H9 (cell line): Measurements from ENCODE around the gene TGM5. TPM values are rescaled to one million over a fixed set of nuclear protein-coding genes. Genes with fewer than 3 reads are reported as not detected.

ENCODE experiments used
- DNase-seq: peaks from one replicate; pipeline ENCODE4 v3.0.0-alpha.2; 2017
- H2AFZ ChIP-seq: one replicate; pipeline ENCODE4 v1.6.1; 2013; ENCODE audit warnings: mild to moderate bottlenecking, low read length, control low read depth, moderate library complexity
- H2AK5ac ChIP-seq: 2 replicates; pipeline ENCODE4 v1.6.1; 2013; ENCODE audit warnings: low read length, control low read depth, mixed read lengths; ENCODE audit not compliant: insufficient read length
- H2BK120ac ChIP-seq: one replicate; pipeline ENCODE4 v1.6.1; 2013; ENCODE audit warnings: low read depth, mild to moderate bottlenecking, low read length, control low read depth, inconsistent platforms; ENCODE audit not compliant: poor library complexity, severe bottlenecking
- H2BK12ac ChIP-seq: 2 replicates; pipeline ENCODE4 v1.6.1; 2013; ENCODE audit warnings: low read length, control low read depth, mixed read lengths, low read depth; ENCODE audit not compliant: insufficient read length
- H2BK15ac ChIP-seq: 2 replicates; pipeline ENCODE4 v1.6.1; 2013; ENCODE audit warnings: low read depth, low read length, control low read depth
- H2BK20ac ChIP-seq: one replicate; pipeline ENCODE4 v1.6.1; 2013; ENCODE audit warnings: low read depth, mild to moderate bottlenecking, low read length, control low read depth, inconsistent platforms; ENCODE audit not compliant: poor library complexity, severe bottlenecking
- H2BK5ac ChIP-seq: 2 replicates; pipeline ENCODE4 v1.6.1; 2013; ENCODE audit warnings: low read length, control low read depth, mixed read lengths; ENCODE audit not compliant: insufficient read length
- H3K14ac ChIP-seq: 2 replicates; pipeline ENCODE4 v1.6.1; 2013; ENCODE audit warnings: low read length, control low read depth; ENCODE audit not compliant: insufficient read depth
- H3K18ac ChIP-seq: 2 replicates; pipeline ENCODE4 v1.6.1; 2013; ENCODE audit warnings: low read depth, mild to moderate bottlenecking, mixed read lengths, low read length, control low read depth; ENCODE audit not compliant: insufficient read length
- H3K23ac ChIP-seq: 2 replicates; pipeline ENCODE4 v1.6.1; 2013; ENCODE audit warnings: low read length, control low read depth, mixed read lengths, low read depth; ENCODE audit not compliant: insufficient read length
- H3K23me2 ChIP-seq: 2 replicates; pipeline ENCODE4 v1.6.1; 2013; ENCODE audit warnings: low read depth, mild to moderate bottlenecking, mixed read lengths, low read length, control low read depth; ENCODE audit not compliant: insufficient read length, poor library complexity, severe bottlenecking
- H3K27ac ChIP-seq: 2 replicates; pipeline ENCODE4 v1.5.1; 2013; ENCODE audit warnings: low read length, control low read depth, mixed read lengths, low read depth; ENCODE audit not compliant: insufficient read length
- H3K27me3 ChIP-seq: 2 replicates; pipeline ENCODE4 v1.6.1; 2013; ENCODE audit warnings: low read length, control low read depth, inconsistent platforms; ENCODE audit not compliant: insufficient read depth
- H3K4ac ChIP-seq: 2 replicates; pipeline ENCODE4 v1.6.1; 2013; ENCODE audit warnings: low read depth, mild to moderate bottlenecking, control low read depth, inconsistent platforms, low read length, moderate library complexity
- H3K4me1 ChIP-seq: 2 replicates; pipeline ENCODE4 v1.6.1; 2013; ENCODE audit warnings: low read length, control low read depth, inconsistent platforms; ENCODE audit not compliant: insufficient read depth
- H3K4me2 ChIP-seq: 2 replicates; pipeline ENCODE4 v1.6.1; 2013; ENCODE audit warnings: low read length, control low read depth, mixed read lengths; ENCODE audit not compliant: insufficient read length, insufficient read depth
- H3K56ac ChIP-seq: 2 replicates; pipeline ENCODE4 v1.6.1; 2013; ENCODE audit warnings: low read depth, mild to moderate bottlenecking, mixed read lengths, low read length, control low read depth; ENCODE audit not compliant: insufficient read length
- H3K79me1 ChIP-seq: 2 replicates; pipeline ENCODE4 v1.6.1; 2013; ENCODE audit warnings: low read depth, mild to moderate bottlenecking, moderate library complexity, low read length, control low read depth, inconsistent platforms; ENCODE audit not compliant: insufficient read depth, poor library complexity, severe bottlenecking
- H3K79me2 ChIP-seq: 2 replicates; pipeline ENCODE4 v1.6.1; 2013; ENCODE audit warnings: low read length, control low read depth, inconsistent platforms; ENCODE audit not compliant: insufficient read depth
- H3K9ac ChIP-seq: 2 replicates; pipeline ENCODE4 v1.6.1; 2013; ENCODE audit warnings: low read length, control low read depth, mixed read lengths; ENCODE audit not compliant: insufficient read length; ENCODE audit errors: extremely low read depth
- H3K9me3 ChIP-seq: one replicate; pipeline ENCODE4 v1.6.1; 2013; ENCODE audit warnings: low read depth, low read length, inconsistent platforms; ENCODE audit not compliant: control insufficient read depth
- H3T11ph ChIP-seq: one replicate; pipeline ENCODE4 v1.6.1; 2013; ENCODE audit warnings: mild to moderate bottlenecking, low read length, control low read depth, inconsistent platforms
- H4K20me1 ChIP-seq: one replicate; pipeline ENCODE4 v1.6.1; 2013; ENCODE audit not compliant: control insufficient read depth, insufficient read length, insufficient read depth
- H4K5ac ChIP-seq: 2 replicates; pipeline ENCODE4 v1.6.1; 2013; ENCODE audit warnings: low read depth, mild to moderate bottlenecking, mixed read lengths, low read length, control low read depth; ENCODE audit not compliant: insufficient read length
- H4K8ac ChIP-seq: replicated peaks from 2 replicates; pipeline ENCODE4 v1.6.1; 2013; ENCODE audit warnings: low read length, control low read depth, mixed read lengths, low read depth; ENCODE audit not compliant: insufficient read length
- H4K91ac ChIP-seq: 2 replicates; pipeline ENCODE4 v1.6.1; 2013; ENCODE audit warnings: low read depth, mild to moderate bottlenecking, moderate library complexity, mixed read lengths, low read length, control low read depth; ENCODE audit not compliant: insufficient read length
- H3K27ac Mint-ChIP-seq, 3 experiments: 2 replicates in 2 of 3; 3 replicates in 1 of 3; pipeline ENCODE4 v1.8.0; 2020 to 2021; ENCODE audit warnings: mixed read lengths in 3 of 3, mild to moderate bottlenecking in 1 of 3, moderate library complexity in 1 of 3
- H3K27me3 Mint-ChIP-seq: 2 replicates; pipeline ENCODE4 v1.8.0; 2021; ENCODE audit warnings: low read depth, mild to moderate bottlenecking, moderate library complexity, mixed read lengths
- H3K36me3 Mint-ChIP-seq, 3 experiments: 2 replicates in 2 of 3; 3 replicates in 1 of 3; pipeline ENCODE4 v1.8.0; 2020 to 2021; ENCODE audit warnings: low read depth in 3 of 3, mixed read lengths in 3 of 3; ENCODE audit not compliant: insufficient read depth in 1 of 3
- H3K4me1 Mint-ChIP-seq, 2 experiments: 2 replicates each; pipeline ENCODE4 v1.8.0; 2020; ENCODE audit warnings: mixed read lengths in 2 of 2
- H3K4me3 Mint-ChIP-seq, 2 experiments: 2 replicates in 1 of 2; 3 replicates in 1 of 2; pipeline ENCODE4 v1.8.0; 2020 to 2021; ENCODE audit warnings: mild to moderate bottlenecking in 2 of 2, mixed read lengths in 2 of 2, moderate library complexity in 1 of 2
- H3K9me3 Mint-ChIP-seq, 2 experiments: 2 replicates in 1 of 2; 3 replicates in 1 of 2; pipeline ENCODE4 v1.8.0; 2020; ENCODE audit warnings: mild to moderate bottlenecking in 2 of 2, mixed read lengths in 2 of 2, moderate library complexity in 1 of 2
- WGBS: extraction: QIAGEN DNeasy Blood & Tissue Kit; methylation state at CpG from one replicate; pipeline ENCODE4 v1.1.7; 2013; ENCODE audit warnings: missing lambda C conversion rate, low lambda C conversion rate, mixed read lengths; ENCODE audit not compliant: insufficient read length; ENCODE audit errors: extremely low coverage; 5-methylcytosine and 5-hydroxymethylcytosine counted together
- total RNA-seq: library from RNA; stranded (reverse); gene quantifications from 2 replicates; pipeline ENCODE4 v1.2.1, GENCODE V29; 2021
- TF ChIP-seq, protein P1 (sequence below): fragments of 200-600 bp; sonication (generic); conservative IDR thresholded peaks from 3 replicates; pipeline ENCODE4 v1.8.0; 2021; ENCODE audit warnings: antibody characterized with exemption, mild to moderate bottlenecking

The TGM5 gene
- total RNA-seq, 1 experiment from 2014 or later: not detected

DNA sequence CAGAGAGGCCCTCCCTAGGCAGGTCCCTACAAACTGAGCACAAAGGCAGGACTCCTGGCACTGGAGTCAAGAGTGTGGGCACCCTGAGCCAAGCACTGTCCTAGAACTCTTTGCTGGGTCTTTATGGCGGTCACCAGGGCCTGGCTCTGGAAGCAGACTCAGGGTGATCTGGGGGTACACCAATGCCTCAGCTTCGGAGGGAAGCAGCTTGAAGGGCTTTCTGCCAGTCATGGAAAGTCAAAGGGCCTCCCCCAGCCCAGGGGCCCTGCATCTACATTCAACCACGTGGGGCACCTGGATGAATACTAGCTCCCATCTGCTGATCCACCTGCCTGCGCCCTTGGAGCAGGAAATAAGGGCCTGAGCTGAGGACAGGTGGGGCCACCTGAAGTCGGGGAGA is 53.3 kb downstream of the TGM5 start:
- Histone ChIP-seq H3K23me2 (no peaks in the 10 kb centered on the region), H3T11ph (no peak overlapping the region), H3K9ac (no peak overlapping the region), H3K56ac (no peak overlapping the region), H4K8ac (no peak overlapping the region), H3K4me2 (no peak overlapping the region), H2BK5ac (no peak overlapping the region), H3K4ac (no peak overlapping the region), H2BK120ac (no peak overlapping the region), H3K27me3 (no peaks in the 10 kb centered on the region), H4K91ac (no peak overlapping the region), H3K4me1 (no peaks in the 10 kb centered on the region), H3K23ac (no peak overlapping the region), H3K18ac (no peak overlapping the region), H2BK12ac (no peak overlapping the region), H3K9me3 (no peaks in the 10 kb centered on the region), H3K14ac (no peak overlapping the region; the same call in 1 of the 2 replicates), H2AFZ (no peak overlapping the region), H3K79me1 (no peaks in the 10 kb centered on the region), H2BK15ac (no peak overlapping the region), H3K27ac (no peak overlapping the region), H2AK5ac (no peak overlapping the region), H3K79me2 (no peaks in the 10 kb centered on the region), H4K5ac (no peak overlapping the region), H2BK20ac (no peak overlapping the region), H4K20me1 (no peaks in the 10 kb centered on the region)
- no peaks in the 10 kb centered on the region for H3K36me3 Mint-ChIP-seq
- DNase-seq: no peak
- H3K4me3 Mint-ChIP-seq: no peak overlapping the region
- TF ChIP-seq, protein P1, sequence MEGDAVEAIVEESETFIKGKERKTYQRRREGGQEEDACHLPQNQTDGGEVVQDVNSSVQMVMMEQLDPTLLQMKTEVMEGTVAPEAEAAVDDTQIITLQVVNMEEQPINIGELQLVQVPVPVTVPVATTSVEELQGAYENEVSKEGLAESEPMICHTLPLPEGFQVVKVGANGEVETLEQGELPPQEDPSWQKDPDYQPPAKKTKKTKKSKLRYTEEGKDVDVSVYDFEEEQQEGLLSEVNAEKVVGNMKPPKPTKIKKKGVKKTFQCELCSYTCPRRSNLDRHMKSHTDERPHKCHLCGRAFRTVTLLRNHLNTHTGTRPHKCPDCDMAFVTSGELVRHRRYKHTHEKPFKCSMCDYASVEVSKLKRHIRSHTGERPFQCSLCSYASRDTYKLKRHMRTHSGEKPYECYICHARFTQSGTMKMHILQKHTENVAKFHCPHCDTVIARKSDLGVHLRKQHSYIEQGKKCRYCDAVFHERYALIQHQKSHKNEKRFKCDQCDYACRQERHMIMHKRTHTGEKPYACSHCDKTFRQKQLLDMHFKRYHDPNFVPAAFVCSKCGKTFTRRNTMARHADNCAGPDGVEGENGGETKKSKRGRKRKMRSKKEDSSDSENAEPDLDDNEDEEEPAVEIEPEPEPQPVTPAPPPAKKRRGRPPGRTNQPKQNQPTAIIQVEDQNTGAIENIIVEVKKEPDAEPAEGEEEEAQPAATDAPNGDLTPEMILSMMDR: no peak
- peaks cover 9 to 13% of the 10 kb centered on the region in 2 experiments for H3K4me1 Mint-ChIP-seq
- no CpG with 5 or more reads among the region's 5 CpGs for WGBS
- no peak overlapping the region; a peak in 1 of 7 replicates for H3K27ac Mint-ChIP-seq
- peaks cover 8% of the 10 kb centered on the region for H3K27me3 Mint-ChIP-seq
- no peaks in the 10 kb centered on the region for H3K9me3 Mint-ChIP-seq
